Measurements from ENCODE around the gene ENAH. TPM values are rescaled to one million over a fixed set of nuclear protein-coding genes. Genes with fewer than 3 reads are reported as not detected.

ENAH gene
- total and polyA plus RNA-seq, 2 experiments from 2014 or later: 109 to 184 TPM

GRCh38 chr1:225485991-225486530 lies 166.9 kb downstream of the ENAH start:
- ATAC-seq (no peak), DNase-seq (ENCODE audit: low spot score) (no peak)
- H3K27ac ChIP-seq (ENCODE audit: low read depth): no peak overlapping the region
- no peaks in the 10 kb centered on the region for H3K9me2 ChIP-seq (ENCODE audit: insufficient read depth)
- no peak overlapping the region for H3K4me3 Mint-ChIP-seq
- no peaks in the 10 kb centered on the region for H3K79me2 ChIP-seq (replicated peaks; ENCODE audit: insufficient read depth)
- no peak for TF ChIP-seq CTCF (conservative IDR thresholded peaks at IDR 0.05; ENCODE audit: low read depth in 2 of 2)
- TF ChIP-seq REST (IDR thresholded peaks at IDR 0.05; ENCODE audit: unreplicated experiment): no peak
- TF ChIP-seq EZH2 (IDR thresholded peaks at IDR 0.05; ENCODE audit: low read depth, unreplicated experiment): no peak
- no peak for TF ChIP-seq ETS1 (IDR thresholded peaks at IDR 0.05)
- TF ChIP-seq NANOG (IDR thresholded peaks at IDR 0.05; ENCODE audit: borderline replicate concordance): no peak
- no peak for TF ChIP-seq ZNF331 (CRISPR knock-in tag; IDR thresholded peaks at IDR 0.05; ENCODE audit: low read depth)
- no peak for TF ChIP-seq CREB1 (CRISPR knock-in tag; IDR thresholded peaks at IDR 0.05; ENCODE audit: low read depth)
- TF ChIP-seq EZH2phosphoT487 (IDR thresholded peaks at IDR 0.05; ENCODE audit: unreplicated experiment): no peak
- TF ChIP-seq JUNB (IDR thresholded peaks at IDR 0.05; ENCODE audit: unreplicated experiment): no peak
- no peak for TF ChIP-seq ZNF462 (CRISPR knock-in tag; IDR thresholded peaks at IDR 0.05)
- no peak for TF ChIP-seq STAT1 (IDR thresholded peaks at IDR 0.05; ENCODE audit: unreplicated experiment)
- TF ChIP-seq POLR2AphosphoS5 (IDR thresholded peaks at IDR 0.05; ENCODE audit: low read depth): no peak
- TF ChIP-seq ZNF114 (CRISPR knock-in tag; IDR thresholded peaks at IDR 0.05): no peak
- H3K4me3 ChIP-seq: no peak overlapping the region
- no peaks in the 10 kb centered on the region for H3K36me3 ChIP-seq (ENCODE audit: insufficient read depth)
- no peaks in the 10 kb centered on the region for H3K9me3 Mint-ChIP-seq
- no peaks in the 10 kb centered on the region for H3K27me3 ChIP-seq (ENCODE audit: insufficient read depth)
- peaks cover 14% of the 10 kb centered on the region; the same call in 1 of the 2 replicates for H3K4me1 ChIP-seq (ENCODE audit: insufficient read depth)
- no peaks in the 10 kb centered on the region; the same call in 2 of the 3 replicates for H3K36me3 Mint-ChIP-seq (ENCODE audit: low read depth)
- no peak overlapping the region for H3K4me2 ChIP-seq
- H2AFZ ChIP-seq: no peak overlapping the region
- H4K20me1 ChIP-seq (replicated peaks; ENCODE audit: insufficient read depth): no peaks in the 10 kb centered on the region
- H3K27ac Mint-ChIP-seq: peak overlapping the region; percentile 22; the same call in 1 of the 2 replicates
- H3K4me1 Mint-ChIP-seq: peaks cover 28% of the 10 kb centered on the region
- H3F3A ChIP-seq (replicated peaks; ENCODE audit: low read depth): peaks cover 4% of the 10 kb centered on the region; the same call in 1 of the 2 replicates
- peaks cover 5% of the 10 kb centered on the region for H3K27me3 Mint-ChIP-seq (ENCODE audit: insufficient read depth, low read depth, poor library complexity)
